ENCODE measurements around the gene UTS2.

The UTS2 gene

DNA sequence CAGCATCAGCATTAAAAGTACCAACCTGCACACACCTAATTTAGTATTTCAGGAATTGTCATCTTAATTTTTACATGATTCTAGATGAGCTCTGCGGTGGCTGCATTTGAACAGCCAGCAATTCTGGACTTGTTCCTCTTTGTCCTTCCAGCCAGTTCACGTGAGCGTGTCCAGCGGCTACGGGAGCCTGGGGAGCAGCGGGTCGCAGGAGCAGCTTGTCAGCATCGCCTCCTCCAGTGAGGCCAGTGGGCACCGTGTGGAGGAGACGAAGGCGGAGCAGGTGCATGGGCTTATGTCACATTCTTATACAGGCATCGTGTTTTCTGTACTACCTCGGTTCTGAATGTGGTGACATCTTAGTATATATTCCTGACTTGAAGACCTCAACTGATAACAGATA is 43.1 kb downstream of the UTS2 start:
- DNase-seq = no peak

DNA sequence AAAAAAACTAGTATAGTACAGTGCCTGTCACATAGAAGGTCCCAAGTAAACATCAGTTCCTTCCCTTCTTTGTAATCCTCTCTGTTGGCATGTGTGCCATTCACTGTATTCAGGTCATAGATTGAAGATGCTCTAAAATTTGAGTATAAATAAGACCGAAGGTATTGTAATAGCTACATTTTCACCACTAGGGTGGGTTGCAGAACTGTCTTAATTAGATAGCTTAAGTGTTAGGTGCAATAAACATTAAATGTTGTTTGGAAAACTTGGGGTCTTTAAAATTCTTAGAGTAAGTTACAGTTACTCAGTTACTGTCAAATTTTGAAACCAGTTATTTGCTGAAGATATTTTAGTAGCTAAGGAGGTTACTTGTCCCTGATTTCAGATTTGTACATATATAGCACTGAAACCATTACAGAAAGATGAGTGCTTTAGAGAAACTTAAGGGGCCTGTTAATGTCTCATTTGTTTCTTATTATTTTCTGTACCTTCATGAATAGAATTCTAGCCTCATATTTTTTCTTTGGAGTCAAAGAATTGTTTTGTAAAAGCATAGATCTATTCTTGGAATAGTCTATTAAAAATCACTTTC is 44.5 kb downstream of the UTS2 start:
- DNase-seq = no peak

DNA sequence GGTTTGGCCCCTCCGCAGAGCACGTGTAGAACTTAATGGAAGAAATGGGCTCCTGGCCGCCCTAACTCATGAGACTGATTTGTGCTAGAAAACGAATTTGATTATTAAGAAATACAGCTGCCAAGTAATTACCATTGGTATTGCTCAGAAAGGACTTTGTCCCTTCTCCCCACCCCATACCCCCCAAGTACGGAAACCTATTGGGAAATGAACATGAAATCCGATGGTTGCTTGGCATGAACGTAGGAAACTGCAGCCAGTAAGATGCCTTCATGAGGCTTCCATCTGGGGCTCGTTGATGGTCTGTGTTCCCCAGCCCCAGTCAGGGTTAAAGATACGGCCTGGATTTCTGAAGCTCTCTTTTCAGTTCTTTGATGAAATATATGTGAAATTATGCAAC is 47.4 kb downstream of the UTS2 start:
- DNase-seq = no peak
